Lung (tissue), 12 donors: ENCODE results near the gene CDH13. TPM values are rescaled to one million over a fixed set of nuclear protein-coding genes. Genes with fewer than 3 reads are reported as not detected.
A peak's percentile ranks its signal among the peaks of the same experiment; 100 is the strongest.

Source experiments
- ATAC-seq: fragments of 200-7000 bp; cut with Tn5 transposase; one replicate; pipeline ENCODE4 v1.9.1; 2020; ENCODE audit warnings: moderate number of reproducible peaks; ENCODE audit not compliant: insufficient read depth, low FRiP score
- DNase-seq, 3 donors: peaks; one replicate each; pipeline ENCODE4 v3.0.0-alpha.2; 2013 to 2017
- H3K27ac ChIP-seq, 2 donors: one replicate each; pipeline ENCODE4 v1.5.1; 2013; ENCODE audit warnings: mild to moderate bottlenecking in 2 of 2, moderate library complexity in 2 of 2, control low read depth in 1 of 2, inconsistent platforms in 1 of 2, low read depth in 1 of 2, low read length in 1 of 2
- H3K27me3 ChIP-seq, 3 donors: one replicate each; pipeline ENCODE4 v1.5.1; 2013; ENCODE audit warnings: low read length in 2 of 3; ENCODE audit not compliant: control insufficient read depth in 3 of 3, insufficient read depth in 3 of 3
- H3K36me3 ChIP-seq, 4 donors: one replicate each; pipeline ENCODE4 v1.5.1; 2013; ENCODE audit warnings: low read length in 4 of 4, mild to moderate bottlenecking in 1 of 4, moderate library complexity in 1 of 4; ENCODE audit not compliant: control insufficient read depth in 4 of 4, insufficient read depth in 4 of 4
- H3K4me1 ChIP-seq, 5 donors: one replicate each; pipeline ENCODE4 v1.5.1; 2013; ENCODE audit warnings: low read length in 5 of 5, mild to moderate bottlenecking in 2 of 5, moderate library complexity in 1 of 5; ENCODE audit not compliant: control insufficient read depth in 5 of 5, insufficient read depth in 5 of 5
- H3K4me3 ChIP-seq: one replicate; pipeline ENCODE4 v1.5.1; 2013; ENCODE audit warnings: mild to moderate bottlenecking, control low read depth, moderate library complexity
- H3K9ac ChIP-seq, 2 donors: one replicate each; pipeline ENCODE4 v1.5.1; 2013; ENCODE audit warnings: low read length in 2 of 2, control low read depth in 1 of 2; ENCODE audit not compliant: insufficient read depth in 1 of 2
- H3K9me3 ChIP-seq, 4 donors: one replicate each; pipeline ENCODE4 v1.5.1; 2013; ENCODE audit warnings: low read length in 3 of 4, mild to moderate bottlenecking in 1 of 4, moderate library complexity in 1 of 4; ENCODE audit not compliant: control insufficient read depth in 4 of 4, insufficient read depth in 3 of 4
- WGBS, 2 donors: extraction: QIAGEN DNeasy Blood & Tissue Kit; methylation state at CpG; one replicate each; pipeline ENCODE4 v1.1.7; 2013; 5-methylcytosine and 5-hydroxymethylcytosine counted together
- polyA plus RNA-seq, 2 donors: library from polyadenylated mRNA; stranded (reverse); fragments of 200-250 nt; gene quantifications; one replicate each; pipeline ENCODE4 v1.2.1, GENCODE V29; 2013
- total RNA-seq, 2 donors: library from RNA; depleted of rRNA in 1 of 2; stranded (reverse); fragments of >200 nt in 1 of 2; gene quantifications; one replicate each; pipeline ENCODE4 v1.2.1, GENCODE V29; 2014 to 2021
- TF ChIP-seq, protein P1 (sequence below): IDR thresholded peaks from 2 replicates; pipeline ENCODE4 v1.5.1; 2012; ENCODE audit warnings: mild to moderate bottlenecking; ENCODE audit errors: control extremely low read depth, extremely low read depth
- donor health status: control.
- donor health status: control.
- donor health status: Bipolar disorder and iron deficiency.
- donor health status: healthy.
- donor health status: DM: yes; HTN: yes; CAD: no.

Gene CDH13
- total and polyA plus RNA-seq, 4 donors = 2.1 to 12.3 (median 7.3) TPM

DNA sequence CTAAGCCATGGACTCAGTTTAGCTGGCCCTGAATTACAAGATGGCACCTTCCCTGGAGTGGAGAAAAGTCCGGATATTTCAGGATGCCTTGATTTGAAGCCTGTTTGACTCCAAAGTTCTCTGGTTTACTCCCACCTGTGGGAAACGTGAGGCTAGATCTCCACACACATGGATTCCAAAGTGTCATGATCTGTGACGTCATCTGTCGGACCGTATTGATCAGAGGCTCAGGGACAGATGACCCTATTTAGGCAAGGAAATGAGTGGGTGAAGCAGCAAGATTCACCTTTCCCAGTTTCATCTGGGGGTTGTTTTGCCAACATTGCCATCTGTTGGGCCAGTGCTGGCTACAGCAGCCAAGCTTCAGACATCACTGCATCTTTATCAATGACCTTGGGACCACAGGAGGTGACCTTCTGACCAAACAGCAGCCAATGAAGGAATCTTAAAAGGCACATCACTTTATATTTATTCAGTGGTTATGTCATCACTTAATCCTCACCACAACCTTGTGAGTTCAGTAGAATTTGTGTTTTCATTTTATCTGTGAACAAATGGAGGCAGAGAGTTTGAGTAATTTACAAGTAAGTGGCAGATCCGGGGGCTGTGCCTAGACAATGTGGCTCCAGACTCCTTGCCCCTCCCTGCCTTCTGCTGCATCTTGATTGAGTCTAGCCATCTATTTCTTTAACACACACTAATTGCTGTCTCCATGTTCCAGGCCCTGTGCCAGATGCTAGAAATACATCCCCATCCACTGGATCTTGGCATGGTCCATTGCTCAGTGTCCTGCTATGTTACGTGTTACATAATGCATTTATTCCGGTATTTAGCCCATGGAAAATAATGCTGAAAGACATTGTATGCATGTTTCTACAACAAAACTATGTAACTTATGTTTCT, 1.5 kb upstream of the CDH13 start:
- peaks cover 0 to 72% (median 56%) of the 10 kb centered on the region in 3 donors for H3K27me3 ChIP-seq
- H3K9me3 ChIP-seq = peaks cover 0 to 4% (median 0%) of the 10 kb centered on the region in 4 donors
- H3K9ac ChIP-seq = no peak overlapping the region
- ATAC-seq (no peak), DNase-seq (peak in 1 of 3 donors; percentile 8)
- H3K36me3 ChIP-seq = no peaks in the 10 kb centered on the region
- no peak overlapping the region for H3K27ac ChIP-seq
- TF ChIP-seq, protein P1, sequence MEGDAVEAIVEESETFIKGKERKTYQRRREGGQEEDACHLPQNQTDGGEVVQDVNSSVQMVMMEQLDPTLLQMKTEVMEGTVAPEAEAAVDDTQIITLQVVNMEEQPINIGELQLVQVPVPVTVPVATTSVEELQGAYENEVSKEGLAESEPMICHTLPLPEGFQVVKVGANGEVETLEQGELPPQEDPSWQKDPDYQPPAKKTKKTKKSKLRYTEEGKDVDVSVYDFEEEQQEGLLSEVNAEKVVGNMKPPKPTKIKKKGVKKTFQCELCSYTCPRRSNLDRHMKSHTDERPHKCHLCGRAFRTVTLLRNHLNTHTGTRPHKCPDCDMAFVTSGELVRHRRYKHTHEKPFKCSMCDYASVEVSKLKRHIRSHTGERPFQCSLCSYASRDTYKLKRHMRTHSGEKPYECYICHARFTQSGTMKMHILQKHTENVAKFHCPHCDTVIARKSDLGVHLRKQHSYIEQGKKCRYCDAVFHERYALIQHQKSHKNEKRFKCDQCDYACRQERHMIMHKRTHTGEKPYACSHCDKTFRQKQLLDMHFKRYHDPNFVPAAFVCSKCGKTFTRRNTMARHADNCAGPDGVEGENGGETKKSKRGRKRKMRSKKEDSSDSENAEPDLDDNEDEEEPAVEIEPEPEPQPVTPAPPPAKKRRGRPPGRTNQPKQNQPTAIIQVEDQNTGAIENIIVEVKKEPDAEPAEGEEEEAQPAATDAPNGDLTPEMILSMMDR = no peak
- H3K4me1 ChIP-seq = peaks cover 0 to 15% (median 6%) of the 10 kb centered on the region in 5 donors
- 84 to 85% methylated on average over 8 of the region's 8 CpGs for WGBS, 2 donors
- no peak overlapping the region for H3K4me3 ChIP-seq

DNA sequence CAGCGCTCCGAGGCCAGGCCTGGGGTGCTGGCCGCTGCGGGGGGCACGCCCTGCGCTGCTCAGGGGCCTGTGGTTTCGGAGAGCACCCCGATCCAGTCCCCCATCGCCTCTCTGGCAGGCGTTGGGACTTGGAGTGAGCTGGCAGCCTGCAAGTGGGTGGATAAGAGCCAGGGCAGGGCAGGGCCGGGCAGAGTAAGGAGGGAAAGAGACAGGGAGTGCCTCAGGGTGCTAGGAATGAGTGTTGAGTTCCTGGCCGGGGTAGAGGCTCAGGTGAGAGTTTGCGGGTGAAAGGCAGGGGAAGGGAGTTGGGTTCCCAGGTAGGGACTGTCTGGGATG, 1.3 kb downstream of the CDH13 start:
- Histone ChIP-seq H3K36me3 (no peaks in the 10 kb centered on the region), H3K27me3 (peaks cover 0 to 83% (median 53%) of the 10 kb centered on the region in 3 donors), H3K9me3 (peaks cover 0 to 4% (median 0%) of the 10 kb centered on the region in 4 donors), H3K4me1 (peaks cover 0 to 15% (median 8%) of the 10 kb centered on the region in 5 donors), H3K9ac (no peak overlapping the region), H3K4me3 (peak overlapping the region; percentile 30), H3K27ac (peak overlapping the region; percentile 57 to 94)
- DNase-seq (no peak), ATAC-seq (no peak)
- TF ChIP-seq, protein P1 = no peak
- WGBS, 2 donors = 20 to 21% methylated on average over 13 of the region's 13 CpGs

DNA sequence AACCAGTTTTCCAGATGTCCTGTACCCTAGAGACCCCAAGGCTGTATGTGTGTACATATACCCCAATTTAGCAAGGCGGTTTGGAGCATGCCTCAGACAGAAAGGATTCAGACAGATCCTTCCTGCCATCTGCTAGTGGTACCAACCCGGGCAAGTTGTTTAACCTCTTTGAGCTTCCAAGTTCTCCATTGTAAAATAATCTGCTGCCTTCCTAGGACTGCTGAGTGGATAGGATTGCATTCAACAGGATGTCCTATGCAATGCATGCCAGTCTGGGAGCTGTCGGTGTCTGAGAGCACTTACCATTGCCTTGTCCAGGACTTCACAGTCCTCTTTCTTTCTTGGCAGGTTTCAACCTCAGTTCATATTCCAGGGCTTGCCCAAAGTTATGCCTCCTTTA, 1.9 kb downstream of the CDH13 start:
- H3K27me3 ChIP-seq = peaks cover 0 to 77% (median 52%) of the 10 kb centered on the region in 3 donors
- peak overlapping the region; percentile 2 to 94 for H3K27ac ChIP-seq
- H3K9ac ChIP-seq = no peak overlapping the region

More for the DNA sequence above, 1.9 kb downstream of the CDH13 start:
- 49 to 57% methylated on average over 3 of the region's 3 CpGs for WGBS, 2 donors
- ATAC-seq = no peak
- no peak for DNase-seq
- peaks cover 0 to 15% (median 6%) of the 10 kb centered on the region in 5 donors for H3K4me1 ChIP-seq
- peaks cover 0 to 4% (median 0%) of the 10 kb centered on the region in 4 donors for H3K9me3 ChIP-seq
- TF ChIP-seq, protein P1 = no peak
- no peak overlapping the region for H3K4me3 ChIP-seq
- H3K36me3 ChIP-seq = no peaks in the 10 kb centered on the region
